GM04504 (cell line): ENCODE measurements around the gene ACTR1A.

Experiments used
- DNase-seq: peaks from one replicate; pipeline ENCODE4 v3.0.0-alpha.2; 2012; ENCODE audit warnings: low read depth

The ACTR1A gene

DNA sequence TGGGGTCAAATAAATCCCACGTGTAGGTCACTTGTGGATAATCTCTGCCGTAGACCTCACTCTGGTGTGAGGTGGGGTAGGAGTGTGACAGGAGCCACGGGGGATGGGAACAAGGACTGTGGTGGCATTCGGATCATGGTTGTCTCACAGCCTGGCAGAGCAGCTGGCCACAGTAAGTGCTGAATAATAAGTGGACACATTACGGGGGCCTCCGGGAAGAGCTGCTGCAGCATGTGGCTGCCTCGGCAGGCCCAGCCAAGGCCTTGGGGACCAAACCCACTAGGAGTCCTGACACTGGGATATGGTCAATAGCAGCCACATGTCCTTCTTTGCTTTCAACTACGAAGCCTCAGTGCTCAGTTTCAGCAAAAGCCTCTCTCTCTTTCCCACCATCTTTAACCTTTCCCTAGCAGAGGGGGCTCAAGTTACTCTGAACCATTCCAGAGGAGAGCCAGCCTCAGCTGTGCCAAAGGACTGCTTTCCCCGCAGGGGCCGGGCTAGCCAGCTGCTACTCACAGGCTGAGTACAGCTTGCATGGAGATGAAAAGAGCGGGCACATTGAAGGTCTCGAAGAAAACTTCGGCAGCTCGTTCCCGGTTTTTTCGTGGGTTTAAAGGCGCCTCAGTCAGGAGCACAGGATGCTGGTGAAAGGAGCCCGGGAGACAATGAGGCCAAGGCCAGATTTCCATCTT is 17.3 kb downstream of the ACTR1A start:
- no peak for DNase-seq

DNA sequence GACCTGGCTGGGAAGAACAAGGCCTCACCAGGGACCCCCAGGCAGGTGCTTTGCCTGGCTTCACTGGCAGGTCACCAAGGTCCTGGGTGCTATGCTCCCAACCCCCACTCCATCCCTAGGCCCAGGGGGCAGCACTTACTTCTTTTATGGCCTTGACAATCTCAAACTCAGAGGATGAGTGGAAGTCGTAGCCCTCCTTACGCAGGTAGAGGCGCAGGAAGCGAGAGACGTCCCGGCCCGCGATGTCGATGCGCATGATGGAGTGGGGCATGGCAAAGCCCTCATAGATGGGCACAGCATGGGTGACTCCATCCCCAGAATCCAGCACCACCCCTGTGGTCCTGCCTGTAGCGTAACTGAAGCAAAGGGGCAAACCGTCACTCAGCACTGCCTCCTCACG is 18.5 kb downstream of the ACTR1A start:
- no peak for DNase-seq

DNA sequence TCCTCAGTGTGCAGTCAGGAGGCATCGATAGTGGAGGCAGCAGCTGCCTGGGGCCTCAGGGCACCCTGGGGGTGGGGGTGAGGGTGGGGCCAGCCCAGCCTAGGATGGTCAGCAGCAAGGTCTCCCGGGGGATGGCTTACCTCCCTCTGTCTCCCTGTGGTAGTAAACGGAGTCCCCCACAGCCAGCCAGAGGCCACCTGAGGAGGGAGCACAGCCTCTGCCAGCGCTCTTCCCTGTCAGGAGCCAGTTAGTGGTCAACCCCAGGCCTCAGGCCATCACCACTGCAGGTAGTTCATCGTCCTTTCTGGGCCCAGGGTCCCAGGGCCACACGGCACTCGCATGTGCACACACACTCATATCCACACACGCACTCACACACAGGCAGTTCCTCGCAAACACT is 22.1 kb downstream of the ACTR1A start:
- DNase-seq, result no peak

DNA sequence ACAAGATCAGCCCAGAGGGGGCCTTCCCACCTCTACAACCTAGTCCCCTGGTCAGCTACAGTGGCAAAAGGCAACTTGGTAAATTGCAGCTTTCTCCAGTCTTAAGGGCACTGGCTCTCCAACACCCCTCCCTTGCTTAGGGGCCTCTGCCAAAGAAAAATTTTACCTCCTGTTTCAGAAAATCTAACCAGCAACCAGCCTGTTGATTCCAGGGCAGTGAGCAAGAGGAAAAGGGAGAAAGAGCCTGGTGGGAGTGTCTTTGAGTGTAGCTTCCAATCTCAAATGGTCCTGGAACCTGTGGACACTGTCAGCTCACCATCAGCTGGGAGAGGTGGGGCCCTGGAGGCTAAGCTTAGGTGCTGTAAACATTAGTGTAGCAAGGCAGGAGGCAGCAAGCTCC is 22.9 kb downstream of the ACTR1A start:
- DNase-seq, result no peak

DNA sequence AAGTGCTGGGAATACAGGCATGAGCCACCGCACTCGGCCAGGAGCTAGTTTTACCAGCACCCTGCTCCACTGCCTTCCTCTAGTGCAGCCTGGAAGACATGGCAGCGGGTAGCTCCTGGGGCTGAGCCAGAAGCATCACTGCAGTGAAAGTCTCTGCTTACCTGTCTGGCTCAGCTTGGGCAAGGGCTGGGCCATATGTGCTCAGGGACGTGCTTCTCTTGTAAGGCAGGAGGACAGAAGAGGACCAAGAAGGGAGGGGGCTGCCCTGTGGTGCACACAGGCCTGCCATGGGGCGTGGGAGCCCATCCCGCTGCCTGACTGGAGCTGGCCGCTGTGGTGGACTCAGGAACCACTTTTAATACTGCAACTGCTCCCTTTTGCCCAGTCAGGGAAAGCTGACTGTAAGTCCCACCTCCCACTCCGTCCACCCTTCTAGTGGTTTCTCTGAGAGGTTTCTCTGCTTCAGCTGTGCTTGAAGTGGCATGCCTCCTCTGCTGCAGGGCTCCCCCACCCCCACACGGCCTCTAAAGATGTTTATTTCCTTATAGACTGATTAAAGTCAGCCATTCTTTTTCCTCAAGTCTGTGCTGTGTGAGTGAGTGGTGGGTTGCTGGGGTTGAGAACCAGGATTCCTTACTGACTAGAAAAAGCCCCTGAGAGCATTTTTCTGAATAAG is 25.9 kb downstream of the ACTR1A start:
- no peak for DNase-seq

DNA sequence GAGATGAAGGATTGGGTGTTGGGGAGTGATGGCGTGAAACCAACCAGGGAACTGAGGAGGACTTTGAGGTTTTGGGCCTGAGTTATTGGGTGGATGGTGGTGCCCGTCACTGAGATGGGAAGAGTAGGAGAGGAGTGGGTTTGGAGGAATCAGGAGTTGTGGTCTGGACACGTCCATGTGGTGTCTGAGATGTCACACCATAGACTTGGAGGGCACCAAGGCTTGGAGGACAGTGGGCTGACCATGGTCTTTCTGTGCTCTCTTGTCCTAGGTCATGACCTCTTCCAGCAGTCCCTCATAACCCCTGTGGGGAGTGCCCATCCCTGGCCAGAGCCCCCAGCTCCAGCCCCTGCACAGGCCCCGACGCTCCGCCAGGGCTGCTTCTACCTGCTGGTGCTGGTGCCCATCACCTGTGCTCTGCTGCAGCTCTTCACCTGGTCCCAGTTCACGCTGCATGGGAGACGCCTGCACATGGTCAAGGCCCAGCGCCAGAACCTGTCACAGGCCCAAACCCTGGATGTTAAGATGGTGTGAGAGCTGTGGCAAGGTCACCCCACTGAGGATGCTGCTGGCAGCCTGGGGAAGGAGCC is 27.0 kb downstream of the ACTR1A start:
- no peak for DNase-seq

DNA sequence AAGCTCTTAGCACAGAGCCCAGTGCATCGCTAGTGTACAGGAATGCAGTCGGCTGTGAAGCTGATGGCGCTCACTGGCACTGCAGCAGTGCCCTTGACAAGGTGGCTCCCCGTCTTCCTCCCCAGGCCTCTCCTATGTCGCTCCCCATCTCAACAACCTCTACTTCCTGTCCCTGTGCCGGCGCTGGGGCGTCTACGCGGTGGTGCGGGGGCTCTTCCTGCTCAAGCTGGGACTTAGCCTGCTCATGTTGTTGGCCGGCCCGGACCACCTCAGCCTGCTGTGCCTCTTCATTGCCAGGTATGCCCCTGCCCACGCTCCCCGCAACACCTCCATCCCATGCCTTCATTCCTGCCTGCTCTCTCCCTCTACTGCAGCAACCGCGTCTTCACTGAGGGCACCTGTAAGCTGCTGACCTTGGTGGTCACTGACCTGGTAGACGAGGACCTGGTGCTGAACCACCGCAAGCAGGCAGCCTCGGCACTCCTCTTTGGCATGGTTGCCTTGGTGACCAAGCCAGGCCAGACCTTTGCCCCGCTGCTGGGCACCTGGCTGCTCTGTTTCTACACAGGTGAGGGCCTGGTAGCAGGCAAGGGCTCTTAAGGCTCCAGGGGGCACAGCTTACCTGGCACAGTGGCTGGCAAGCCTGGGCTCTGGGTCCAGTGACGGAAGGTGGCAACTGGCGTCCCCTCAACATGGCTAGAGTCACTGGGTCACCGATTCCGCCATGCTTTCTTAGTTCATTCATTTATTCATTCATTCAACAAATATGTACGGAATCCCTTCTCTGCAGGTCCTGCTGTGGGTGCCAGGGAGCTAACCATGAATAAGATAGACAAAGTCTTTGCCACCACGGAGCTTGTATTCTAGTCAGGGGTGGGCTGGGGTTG is 28.8 kb downstream of the ACTR1A start:
- no peak for DNase-seq

DNA sequence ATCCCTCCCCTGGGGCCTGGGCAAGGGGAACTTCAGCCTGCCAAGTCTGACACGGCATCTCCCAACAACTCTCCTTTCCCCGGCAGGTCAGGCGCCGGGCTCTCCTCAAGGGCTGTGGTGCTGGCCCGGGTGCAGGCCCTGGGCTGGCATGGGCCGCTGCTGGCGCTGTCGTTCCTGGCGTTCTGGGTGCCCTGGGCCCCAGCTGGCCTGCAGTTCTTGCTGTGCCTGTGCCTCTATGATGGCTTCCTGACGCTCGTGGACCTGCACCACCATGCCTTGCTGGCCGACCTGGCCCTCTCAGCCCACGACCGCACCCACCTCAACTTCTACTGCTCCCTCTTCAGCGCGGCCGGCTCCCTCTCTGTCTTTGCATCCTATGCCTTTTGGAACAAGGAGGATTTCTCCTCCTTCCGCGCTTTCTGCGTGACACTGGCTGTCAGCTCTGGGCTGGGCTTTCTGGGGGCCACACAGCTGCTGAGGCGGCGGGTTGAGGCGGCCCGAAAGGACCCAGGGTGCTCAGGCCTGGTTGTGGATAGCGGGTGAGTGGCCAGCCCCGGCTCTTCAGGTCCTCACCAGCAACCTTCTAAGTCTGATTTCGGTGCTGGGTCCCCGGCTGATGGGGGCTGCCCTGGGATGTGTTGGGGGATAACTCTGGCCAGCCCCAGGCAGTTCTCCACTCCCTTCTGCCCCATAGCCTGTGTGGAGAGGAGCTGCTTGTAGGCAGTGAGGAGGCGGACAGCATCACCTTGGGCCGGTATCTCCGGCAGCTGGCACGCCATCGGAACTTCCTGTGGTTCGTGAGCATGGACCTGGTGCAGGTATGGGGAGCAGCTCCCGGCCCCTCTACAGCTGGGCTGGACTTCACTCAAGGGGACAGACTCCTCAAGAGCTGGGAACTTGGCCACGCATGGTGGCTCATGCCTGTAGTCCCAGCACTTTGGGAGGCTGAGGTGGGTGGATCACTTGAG is 31.6 kb downstream of the ACTR1A start:
- no peak for DNase-seq

DNA sequence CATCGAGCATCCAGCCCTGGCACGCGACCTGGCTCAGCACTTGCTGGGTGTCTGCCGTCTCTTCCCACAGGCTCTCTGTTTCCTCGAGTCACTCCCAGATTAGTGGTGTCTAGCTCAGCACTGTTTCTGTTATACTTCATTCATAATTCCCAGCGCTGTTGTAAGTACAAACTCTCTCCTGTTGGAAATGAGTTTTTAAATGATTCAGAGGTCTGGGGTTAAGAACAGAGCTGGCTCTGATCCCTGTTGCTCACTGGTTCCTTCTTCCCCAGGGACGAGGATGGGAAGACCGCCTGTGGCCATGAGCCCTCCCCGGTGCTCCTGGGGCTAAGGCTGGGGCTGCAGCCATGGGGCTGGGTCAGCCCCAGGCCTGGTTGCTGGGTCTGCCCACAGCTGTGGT is 33.8 kb downstream of the ACTR1A start:
- no peak for DNase-seq

DNA sequence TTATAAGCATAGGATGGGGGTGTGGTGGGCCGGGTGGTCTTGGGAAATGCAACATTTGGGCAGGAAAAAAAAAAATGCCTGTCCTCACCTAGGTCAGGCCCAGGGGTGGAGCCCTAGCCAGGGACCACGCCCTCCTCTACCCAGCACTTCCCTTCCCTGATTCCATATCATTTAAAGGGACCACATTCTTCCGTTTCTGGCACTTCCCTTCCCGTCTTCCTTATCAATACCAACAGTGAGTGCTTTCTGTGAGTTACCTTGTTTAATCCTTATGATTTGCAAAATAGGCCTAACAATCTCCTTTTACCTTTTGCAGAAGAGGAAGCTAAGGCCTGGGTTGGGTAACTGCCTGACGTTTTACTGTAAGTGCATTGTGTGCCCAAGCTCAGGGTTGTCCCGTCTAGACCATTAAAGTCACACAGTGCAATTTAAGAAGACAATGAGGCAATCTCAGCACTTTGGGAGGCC is 34.5 kb downstream of the ACTR1A start:
- DNase-seq, result no peak

DNA sequence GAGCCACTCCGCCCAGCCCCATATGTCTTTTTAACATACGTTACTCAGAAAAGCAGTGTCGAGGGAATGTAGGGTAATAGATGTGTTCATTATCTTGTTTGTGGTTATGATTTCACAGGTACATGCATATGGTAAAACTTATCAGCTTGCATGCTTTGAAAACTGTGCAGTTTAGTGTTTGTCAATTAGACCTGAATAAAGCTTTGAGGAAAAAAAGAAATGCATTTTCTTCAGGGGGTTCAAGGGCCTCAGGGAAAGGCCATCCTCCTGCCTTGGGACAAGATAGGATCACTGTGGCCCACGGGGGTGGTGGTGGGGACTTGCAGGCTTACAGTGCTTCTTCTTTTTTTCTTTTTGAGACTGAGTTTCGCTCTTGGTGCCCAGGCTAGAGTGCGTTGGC is 35.2 kb downstream of the ACTR1A start:
- no peak for DNase-seq

DNA sequence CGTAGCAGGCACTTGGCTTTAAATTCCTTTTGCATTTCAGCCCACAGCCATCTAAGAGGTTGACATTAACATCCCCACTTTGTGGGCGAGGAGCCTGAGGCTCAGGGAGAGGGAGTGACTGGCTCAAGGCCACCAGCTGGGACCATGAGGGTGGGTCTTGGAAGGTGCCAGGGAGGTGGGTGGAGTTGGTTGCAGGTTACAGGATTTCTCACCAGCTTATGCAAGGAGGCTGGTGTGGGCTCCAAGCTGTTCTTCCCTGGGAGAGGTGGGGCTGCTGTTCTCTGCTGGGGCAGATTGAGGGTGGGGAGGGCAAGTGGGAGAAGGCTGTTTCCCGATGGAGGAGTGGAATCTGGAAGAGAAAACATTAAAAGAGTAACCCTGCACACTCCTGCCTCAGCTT is 37.0 kb downstream of the ACTR1A start:
- DNase-seq, result no peak

DNA sequence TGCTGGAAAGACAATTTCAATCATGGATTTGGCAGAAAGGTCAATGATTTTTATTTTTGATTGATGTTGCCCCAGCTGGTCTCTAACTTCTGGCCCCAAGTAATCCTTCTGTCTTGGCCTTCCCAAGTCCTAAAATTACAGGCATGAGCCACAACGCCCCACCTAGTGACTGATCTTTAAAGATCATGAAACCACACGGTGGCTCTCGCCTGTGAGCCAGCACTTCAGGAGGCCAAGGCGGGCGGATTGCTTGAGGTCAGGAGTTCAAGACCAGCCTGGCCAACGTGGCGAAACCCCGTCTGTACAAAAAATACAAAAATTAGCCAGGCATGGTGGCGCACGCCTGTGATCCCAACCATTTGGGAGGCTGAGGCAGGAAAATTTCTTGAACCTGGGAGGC is 38.5 kb downstream of the ACTR1A start:
- DNase-seq, result no peak

DNA sequence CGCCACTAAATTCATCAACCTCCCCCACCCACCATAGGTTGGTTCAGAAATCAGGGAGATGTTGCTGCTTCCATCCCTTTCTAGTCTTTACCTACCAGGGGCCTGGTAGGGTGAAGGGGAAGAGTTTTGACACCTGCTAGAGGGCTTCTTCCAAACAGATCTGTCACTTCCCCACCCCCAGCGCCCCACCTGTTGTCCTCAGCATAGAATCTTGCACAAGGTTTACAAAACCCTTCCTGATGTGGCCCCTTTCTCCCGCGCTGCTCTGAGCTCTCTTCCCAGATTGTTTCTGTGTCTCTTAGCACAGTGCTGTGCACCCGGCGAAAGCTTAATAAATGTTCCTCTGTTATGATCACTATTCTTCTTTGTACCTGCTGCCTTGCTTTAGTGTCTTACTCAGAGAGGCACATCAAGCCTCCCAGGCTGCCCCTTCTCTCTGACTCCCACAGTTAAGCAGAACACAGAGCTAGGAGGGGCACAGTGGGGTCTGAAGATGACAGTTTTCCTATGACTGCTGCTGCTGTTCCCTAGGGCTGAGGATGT is 39.9 kb downstream of the ACTR1A start:
- DNase-seq, result no peak

DNA sequence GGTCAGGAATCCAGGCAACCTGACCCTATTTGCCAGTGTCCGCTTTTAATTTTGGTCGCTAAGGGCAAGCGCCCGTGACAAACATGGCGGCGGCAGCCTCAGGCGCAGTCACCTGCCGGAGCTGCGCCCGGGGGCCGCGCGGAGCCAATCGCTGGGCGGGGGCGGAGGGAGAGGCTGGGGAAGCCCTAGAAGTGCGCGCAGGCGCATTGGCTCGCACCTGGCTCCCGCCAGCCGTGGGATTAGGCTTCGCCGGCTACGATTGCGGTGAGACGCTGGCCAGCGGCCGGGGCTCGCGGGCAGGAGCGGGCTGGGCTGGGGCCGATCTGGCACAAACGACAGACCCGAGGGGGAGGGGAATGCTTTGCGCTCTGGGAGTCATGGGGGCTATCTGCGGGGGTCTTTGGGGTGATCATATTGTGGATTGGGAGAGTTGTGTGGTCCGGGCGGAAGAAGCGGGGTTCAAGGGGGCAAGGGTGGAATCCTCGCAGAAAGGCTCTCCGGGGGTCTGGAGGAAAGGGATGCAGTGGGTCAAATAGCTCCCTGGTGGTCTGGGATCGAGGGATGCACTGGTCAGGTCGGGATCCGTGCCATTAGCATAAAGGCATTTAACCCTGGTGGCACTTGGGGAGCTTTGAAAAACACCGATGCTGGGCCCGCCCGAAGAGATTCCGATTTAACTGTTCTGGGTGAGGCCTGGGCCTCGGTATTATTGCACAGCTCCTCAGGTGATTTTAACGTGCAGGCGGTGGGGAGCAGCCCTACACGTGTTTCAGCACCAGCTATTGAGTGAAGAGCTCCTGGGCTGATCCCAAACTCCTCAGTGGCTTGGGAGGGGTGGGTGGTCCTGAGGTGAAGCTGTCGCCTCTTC is 41.1 kb downstream of the ACTR1A start:
- DNase-seq, result peak; percentile 43

DNA sequence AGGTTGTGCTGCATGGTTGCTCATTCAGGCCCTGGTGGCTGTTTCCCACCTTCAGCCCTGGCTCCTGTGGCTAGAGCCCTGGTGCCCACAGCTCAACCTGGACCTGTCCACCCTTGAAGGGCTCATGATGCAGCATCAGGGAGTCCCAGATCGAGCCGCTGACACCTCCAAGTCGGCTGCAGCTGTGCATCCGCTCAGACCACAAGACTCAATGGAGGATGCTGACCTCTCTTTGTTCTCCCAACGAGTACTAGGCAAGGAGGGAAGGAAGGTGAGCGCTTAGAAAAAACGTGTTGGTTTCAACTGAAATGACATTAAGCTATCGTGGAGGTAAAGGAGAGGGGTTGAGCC is 41.7 kb downstream of the ACTR1A start:
- no peak for DNase-seq

DNA sequence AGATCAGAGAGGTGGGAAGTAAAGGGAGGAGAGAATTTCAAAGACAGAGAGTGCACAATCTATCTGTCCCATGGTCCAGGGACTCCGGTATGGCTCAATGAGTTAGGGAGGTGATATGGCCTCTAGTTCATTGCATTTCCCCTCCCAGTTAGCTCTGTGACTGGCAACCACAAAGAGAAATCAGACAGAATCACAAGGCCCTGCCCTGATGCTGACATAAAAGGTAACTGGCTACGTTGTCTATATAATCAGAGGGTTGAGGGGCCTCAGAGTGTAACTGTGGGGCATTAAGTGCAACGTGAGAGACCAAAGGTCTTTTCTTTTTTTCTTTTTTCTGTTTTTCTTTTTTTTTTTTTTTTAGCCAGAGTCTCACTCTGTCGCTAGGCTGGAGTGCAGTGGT is 43.9 kb downstream of the ACTR1A start:
- DNase-seq, result no peak

DNA sequence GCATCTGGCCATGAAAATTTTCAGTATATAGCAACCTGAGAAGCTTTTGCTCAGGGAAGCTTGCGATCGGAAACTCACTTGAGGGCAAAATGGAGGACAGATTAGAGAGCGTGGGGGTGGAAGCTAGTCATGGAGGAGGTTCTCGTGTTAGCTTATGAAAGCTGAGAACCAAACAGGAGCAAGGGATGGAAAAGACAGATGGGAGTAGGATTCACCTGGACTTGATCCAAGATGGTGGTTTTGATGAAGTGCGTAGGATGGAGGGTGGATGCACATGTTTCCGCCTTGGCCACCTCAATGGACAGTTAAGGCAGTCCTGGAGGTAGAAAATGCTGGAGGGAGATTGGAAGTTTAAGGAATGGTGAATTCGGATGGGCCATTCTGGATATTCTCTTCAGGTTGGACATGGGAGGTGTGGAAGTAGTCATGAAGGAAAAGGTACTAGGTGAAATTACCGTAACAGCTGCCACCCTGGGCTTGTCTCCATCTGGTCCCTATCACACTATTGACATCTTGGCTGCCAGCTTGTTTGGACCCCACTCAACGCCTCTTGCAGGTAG is 44.8 kb downstream of the ACTR1A start:
- DNase-seq, result no peak

DNA sequence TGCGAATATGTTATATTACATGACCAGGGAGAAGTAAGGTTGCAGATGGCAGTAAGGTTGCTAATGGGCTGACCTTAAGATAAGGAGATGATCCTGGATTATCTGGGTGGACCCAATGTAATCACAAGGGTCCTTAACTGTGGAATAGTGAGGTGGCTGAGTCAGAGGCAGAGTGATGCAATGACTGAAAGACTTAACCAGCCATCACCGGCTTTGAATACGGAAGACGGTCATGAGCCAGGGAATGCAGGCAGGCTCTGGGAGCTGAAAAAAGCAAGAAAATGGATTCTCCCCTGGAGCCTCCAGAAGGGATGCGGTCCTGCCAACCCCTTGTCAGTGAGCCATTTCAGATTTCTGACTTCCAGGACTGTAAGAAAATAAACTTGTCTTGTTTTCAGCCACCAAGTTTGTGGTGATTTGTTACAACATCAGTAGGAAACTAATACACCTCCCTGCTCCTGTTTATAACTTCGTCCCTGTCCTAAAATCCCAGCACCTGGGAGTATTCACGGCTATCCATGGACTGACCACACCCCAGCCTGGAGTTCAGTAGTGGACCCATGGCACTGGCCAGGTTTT is 46.5 kb downstream of the ACTR1A start:
- peak; percentile 74 for DNase-seq
